ENCODE measurements around the gene KCNB1.

The KCNB1 gene

GRCh38 chr20:49496553-49497397, 14.3 kb upstream of the KCNB1 start:
- no peak for DNase-seq

GRCh38 chr20:49496043-49496442, 13.6 kb upstream of the KCNB1 start:
- no peak for DNase-seq

GRCh38 chr20:49490689-49491088, 8.2 kb upstream of the KCNB1 start:
- DNase-seq, result no peak

- DNase-seq, result no peak
Measured at GRCh38 chr20:49489688-49490087, 7.2 kb upstream of the KCNB1 start.

- no peak for DNase-seq
Measured at GRCh38 chr20:49486064-49486463, 3.6 kb upstream of the KCNB1 start.

- no peak for DNase-seq
Measured at GRCh38 chr20:49485563-49485962, 3.1 kb upstream of the KCNB1 start.

GRCh38 chr20:49484180-49485140, 2.0 kb upstream of the KCNB1 start:
- peak; percentile 80 for DNase-seq

GRCh38 chr20:49483696-49484123, 1.2 kb upstream of the KCNB1 start:
- DNase-seq, result no peak

- no peak for DNase-seq
Measured at GRCh38 chr20:49483018-49483695, 689 bp upstream of the KCNB1 start.

GRCh38 chr20:49482173-49482572, 295 bp downstream of the KCNB1 start:
- DNase-seq, result no peak

- DNase-seq, result no peak
Measured at GRCh38 chr20:49481116-49481515, 1.4 kb downstream of the KCNB1 start.

- DNase-seq, result no peak
Measured at GRCh38 chr20:49480236-49480635, 2.2 kb downstream of the KCNB1 start.

GRCh38 chr20:49479785-49480184, 2.7 kb downstream of the KCNB1 start:
- DNase-seq, result no peak

GRCh38 chr20:49478754-49479689, 3.4 kb downstream of the KCNB1 start:
- DNase-seq, result no peak

- no peak for DNase-seq
Measured at GRCh38 chr20:49478266-49478665, 4.2 kb downstream of the KCNB1 start.

- no peak for DNase-seq
Measured at GRCh38 chr20:49477200-49477599, 5.3 kb downstream of the KCNB1 start.

- no peak for DNase-seq
Measured at GRCh38 chr20:49476016-49476355, 6.5 kb downstream of the KCNB1 start.

- no peak for DNase-seq
Measured at GRCh38 chr20:49475292-49476015, 7.0 kb downstream of the KCNB1 start.

- DNase-seq, result no peak
Measured at GRCh38 chr20:49471397-49471796, 11.1 kb downstream of the KCNB1 start.

- no peak for DNase-seq
Measured at GRCh38 chr20:49470922-49471321, 11.5 kb downstream of the KCNB1 start.

GRCh38 chr20:49469060-49469459, 13.4 kb downstream of the KCNB1 start:
- no peak for DNase-seq
